Thoracic aorta (tissue), 2 donors: Measurements from ENCODE around the gene PCDH9. TPM values are rescaled to one million over a fixed set of nuclear protein-coding genes. Genes with fewer than 3 reads are reported as not detected.

ENCODE experiments used
- ATAC-seq: fragments of 150-250 bp; one replicate; pipeline ENCODE4 v1.8.0; 2017; ENCODE audit warnings: low read depth; ENCODE audit not compliant: insufficient number of reproducible peaks, low FRiP score
- DNase-seq: peaks from one replicate; pipeline ENCODE4 v3.0.0-alpha.2; 2020; ENCODE audit warnings: low spot score
- H3K27ac ChIP-seq, 2 donors: fragments of 200-600 bp; sonication (generic); 1 replicate in 1 of 2; 2 replicates in 1 of 2; pipeline ENCODE4 v1.5.1; 2016; ENCODE audit warnings: mild to moderate bottlenecking in 2 of 2, moderate library complexity in 2 of 2
- H3K27me3 ChIP-seq: fragments of 200-600 bp; sonication (generic); replicated peaks from 2 replicates; pipeline ENCODE4 v1.6.0; 2016; ENCODE audit warnings: mild to moderate bottlenecking; ENCODE audit not compliant: insufficient read depth
- H3K36me3 ChIP-seq: fragments of 200-600 bp; sonication (generic); one replicate; pipeline ENCODE4 v1.5.1; 2016
- H3K4me1 ChIP-seq, 2 donors: fragments of 200-600 bp; sonication (generic); 1 replicate in 1 of 2; 2 replicates in 1 of 2; pipeline versions ENCODE4 v1.5.1 to v1.6.0; 2016; ENCODE audit warnings: low read depth in 2 of 2, mild to moderate bottlenecking in 1 of 2; ENCODE audit not compliant: control insufficient read depth in 1 of 2
- H3K4me3 ChIP-seq: fragments of 200-600 bp; sonication (generic); 2 replicates; pipeline ENCODE4 v1.5.1; 2016; ENCODE audit warnings: mild to moderate bottlenecking
- H3K9me3 ChIP-seq: fragments of 200-600 bp; sonication (generic); 2 replicates; pipeline ENCODE4 v1.5.1; 2016
- total RNA-seq, 2 donors: library from RNA; depleted of rRNA; stranded (reverse); fragments of >200 nt; gene quantifications; one replicate each; pipeline versions ENCODE4 v1.1.0 to v1.2.3, GENCODE V29; 2016
- TF ChIP-seq, protein P1 (sequence below): fragments of 200-600 bp; sonication (generic); IDR thresholded peaks from one replicate; pipeline ENCODE4 v1.5.1; 2019; ENCODE audit warnings: antibody characterized with exemption

PCDH9 gene
- total RNA-seq, 2 donors from 2014 or later, result 12.3 to 15.3 TPM

DNA sequence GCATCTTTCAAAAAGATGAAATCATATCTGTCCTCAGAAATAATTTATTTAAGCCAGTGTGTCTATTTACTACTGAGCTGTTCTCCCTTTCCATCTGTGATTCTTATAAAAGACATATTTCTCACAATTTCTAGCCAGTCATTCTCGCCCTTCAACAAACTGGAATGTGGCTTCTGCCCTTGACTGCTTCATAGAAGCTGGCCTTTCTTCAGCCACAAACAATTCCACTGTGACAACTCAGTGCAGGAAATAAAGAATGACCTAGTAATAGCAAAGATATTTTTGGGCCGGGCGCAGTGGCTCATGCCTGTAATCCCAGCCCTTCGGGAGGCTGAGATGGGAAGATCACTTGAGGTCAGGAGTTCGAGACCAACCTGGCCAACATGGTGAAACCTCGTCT lies 655.5 kb downstream of the PCDH9 start:
- H3K36me3 ChIP-seq, result no peaks in the 10 kb centered on the region
- H3K9me3 ChIP-seq, result no peaks in the 10 kb centered on the region
- no peak overlapping the region for H3K27ac ChIP-seq
- H3K4me3 ChIP-seq, result no peak overlapping the region
- DNase-seq (no peak), ATAC-seq (no peak)
- H3K27me3 ChIP-seq, result no peaks in the 10 kb centered on the region
- TF ChIP-seq, protein P1, sequence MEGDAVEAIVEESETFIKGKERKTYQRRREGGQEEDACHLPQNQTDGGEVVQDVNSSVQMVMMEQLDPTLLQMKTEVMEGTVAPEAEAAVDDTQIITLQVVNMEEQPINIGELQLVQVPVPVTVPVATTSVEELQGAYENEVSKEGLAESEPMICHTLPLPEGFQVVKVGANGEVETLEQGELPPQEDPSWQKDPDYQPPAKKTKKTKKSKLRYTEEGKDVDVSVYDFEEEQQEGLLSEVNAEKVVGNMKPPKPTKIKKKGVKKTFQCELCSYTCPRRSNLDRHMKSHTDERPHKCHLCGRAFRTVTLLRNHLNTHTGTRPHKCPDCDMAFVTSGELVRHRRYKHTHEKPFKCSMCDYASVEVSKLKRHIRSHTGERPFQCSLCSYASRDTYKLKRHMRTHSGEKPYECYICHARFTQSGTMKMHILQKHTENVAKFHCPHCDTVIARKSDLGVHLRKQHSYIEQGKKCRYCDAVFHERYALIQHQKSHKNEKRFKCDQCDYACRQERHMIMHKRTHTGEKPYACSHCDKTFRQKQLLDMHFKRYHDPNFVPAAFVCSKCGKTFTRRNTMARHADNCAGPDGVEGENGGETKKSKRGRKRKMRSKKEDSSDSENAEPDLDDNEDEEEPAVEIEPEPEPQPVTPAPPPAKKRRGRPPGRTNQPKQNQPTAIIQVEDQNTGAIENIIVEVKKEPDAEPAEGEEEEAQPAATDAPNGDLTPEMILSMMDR, result no peak
- H3K4me1 ChIP-seq, result no peaks in the 10 kb centered on the region

- no peak overlapping the region for H3K4me3 ChIP-seq
- ATAC-seq, result no peak
Observed at GRCh38 chr13:66567899-66568612, 662.1 kb downstream of the PCDH9 start.

GRCh38 chr13:66565279-66565678 lies 664.9 kb downstream of the PCDH9 start:
- TF ChIP-seq, protein P1, result no peak
- no peak for DNase-seq
- ATAC-seq, result no peak
- Histone ChIP-seq H3K27me3 (no peaks in the 10 kb centered on the region), H3K27ac (no peak overlapping the region), H3K4me3 (no peak overlapping the region), H3K36me3 (no peaks in the 10 kb centered on the region), H3K4me1 (no peaks in the 10 kb centered on the region), H3K9me3 (no peaks in the 10 kb centered on the region)

More at GRCh38 chr13:66567899-66568612, 662.1 kb downstream of the PCDH9 start:
- no peaks in the 10 kb centered on the region for H3K4me1 ChIP-seq
- no peaks in the 10 kb centered on the region for H3K9me3 ChIP-seq
- TF ChIP-seq, protein P1, result no peak
- DNase-seq, result no peak
- H3K27me3 ChIP-seq, result no peaks in the 10 kb centered on the region
- H3K36me3 ChIP-seq, result no peaks in the 10 kb centered on the region
- no peak overlapping the region for H3K27ac ChIP-seq

- H3K36me3 ChIP-seq, result no peaks in the 10 kb centered on the region
- TF ChIP-seq, protein P1, result no peak
- ATAC-seq, result no peak
- H3K27me3 ChIP-seq, result no peaks in the 10 kb centered on the region
- H3K27ac ChIP-seq, result no peak overlapping the region
- no peak for DNase-seq
- no peak overlapping the region for H3K4me3 ChIP-seq
- H3K4me1 ChIP-seq, result no peaks in the 10 kb centered on the region
- H3K9me3 ChIP-seq, result no peaks in the 10 kb centered on the region
Observed at GRCh38 chr13:66563076-66563475, 667.1 kb downstream of the PCDH9 start.

- H3K4me3 ChIP-seq, result no peak overlapping the region
- no peaks in the 10 kb centered on the region for H3K4me1 ChIP-seq
- H3K27ac ChIP-seq, result no peak overlapping the region
- H3K27me3 ChIP-seq, result no peaks in the 10 kb centered on the region
- H3K36me3 ChIP-seq, result no peaks in the 10 kb centered on the region
- TF ChIP-seq, protein P1, result no peak
- DNase-seq, result no peak
- H3K9me3 ChIP-seq, result no peaks in the 10 kb centered on the region
- no peak for ATAC-seq
Observed at GRCh38 chr13:66562054-66562453, 668.1 kb downstream of the PCDH9 start.
